ENCODE data around the gene NFAT5. TPM values are rescaled to one million over a fixed set of nuclear protein-coding genes. Genes with fewer than 3 reads are reported as not detected.
"Not testable (repeated sequence)": the region's sequence is repeated elsewhere in the genome, so short reads cannot be mapped to it uniquely, and the experiment has no call there.

Gene NFAT5
- total RNA-seq, 1 donor from 2014 or later: 22.6 TPM

DNA sequence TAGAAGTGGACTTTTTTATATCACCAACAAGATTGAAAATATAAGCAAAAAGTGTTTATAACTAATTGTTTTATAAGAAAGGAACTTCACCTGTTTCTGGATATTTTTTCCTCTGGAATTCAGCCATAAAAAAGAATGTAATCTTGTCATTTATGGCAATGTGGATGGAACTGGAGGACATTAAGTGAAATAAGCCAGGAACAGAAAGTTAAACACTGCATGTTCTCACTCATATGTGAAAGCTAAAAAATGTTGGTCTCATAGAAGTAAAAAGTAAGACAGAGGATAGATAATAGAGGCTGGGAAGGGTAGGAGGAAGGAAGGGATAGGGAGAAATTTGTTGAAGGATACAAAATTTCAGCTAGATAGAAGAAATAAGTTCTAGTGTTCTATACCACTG is 67.6 kb downstream of the NFAT5 start:
- no peak for DNase-seq (ENCODE audit: low spot score)

- DNase-seq (ENCODE audit: low spot score): not testable (repeated sequence)
These were observed 70.9 kb downstream of the NFAT5 start for GRCh38 chr16:69636563-69637146.

GRCh38 chr16:69637206-69637865 is 71.6 kb downstream of the NFAT5 start:
- DNase-seq (ENCODE audit: low spot score): not testable (repeated sequence)

DNA sequence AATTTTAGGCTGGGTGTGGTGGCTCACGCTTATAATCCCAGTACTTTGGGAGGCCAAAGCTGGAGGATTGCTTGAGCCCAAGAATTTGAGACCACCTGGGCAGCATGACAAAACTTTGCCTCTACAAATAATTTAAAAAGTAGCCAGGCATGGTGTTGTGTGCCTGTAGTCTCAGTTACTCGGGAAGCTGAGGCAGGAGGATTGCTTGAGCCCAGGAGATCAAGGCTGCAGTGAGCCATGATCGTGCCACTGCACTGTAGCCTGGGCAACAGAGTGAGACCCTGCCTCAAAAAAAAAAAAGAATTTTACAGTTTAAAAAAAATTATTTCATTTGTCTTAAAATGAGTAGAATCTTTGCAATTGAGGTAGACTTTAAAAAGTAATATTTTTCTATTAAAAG is 78.2 kb downstream of the NFAT5 start:
- DNase-seq (ENCODE audit: low spot score): not testable (repeated sequence)

- DNase-seq (ENCODE audit: low spot score): no peak
These were observed 79.0 kb downstream of the NFAT5 start for GRCh38 chr16:69644790-69645189.

GRCh38 chr16:69647020-69647419 is 81.3 kb downstream of the NFAT5 start:
- DNase-seq (ENCODE audit: low spot score): no peak

DNA sequence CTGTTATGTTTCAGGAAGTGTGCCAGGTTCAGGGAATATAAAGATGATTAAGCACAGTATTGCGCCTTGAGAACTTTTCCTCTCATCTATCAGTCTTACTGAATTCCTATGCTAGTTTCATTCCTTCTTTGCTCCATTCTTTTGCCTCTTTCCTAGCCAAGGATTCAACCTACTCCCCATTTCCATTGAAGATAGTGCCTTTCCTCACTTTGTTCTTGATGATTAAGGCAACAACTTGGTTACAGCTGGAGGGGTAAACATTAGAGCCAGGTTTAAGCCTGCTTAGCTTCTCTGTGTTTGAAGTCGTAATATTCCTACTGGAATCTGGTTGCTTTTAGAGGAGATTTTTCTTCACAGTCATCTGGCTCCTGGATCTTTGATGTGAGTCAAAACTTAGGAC is 85.5 kb downstream of the NFAT5 start:
- DNase-seq (ENCODE audit: low spot score): no peak

DNA sequence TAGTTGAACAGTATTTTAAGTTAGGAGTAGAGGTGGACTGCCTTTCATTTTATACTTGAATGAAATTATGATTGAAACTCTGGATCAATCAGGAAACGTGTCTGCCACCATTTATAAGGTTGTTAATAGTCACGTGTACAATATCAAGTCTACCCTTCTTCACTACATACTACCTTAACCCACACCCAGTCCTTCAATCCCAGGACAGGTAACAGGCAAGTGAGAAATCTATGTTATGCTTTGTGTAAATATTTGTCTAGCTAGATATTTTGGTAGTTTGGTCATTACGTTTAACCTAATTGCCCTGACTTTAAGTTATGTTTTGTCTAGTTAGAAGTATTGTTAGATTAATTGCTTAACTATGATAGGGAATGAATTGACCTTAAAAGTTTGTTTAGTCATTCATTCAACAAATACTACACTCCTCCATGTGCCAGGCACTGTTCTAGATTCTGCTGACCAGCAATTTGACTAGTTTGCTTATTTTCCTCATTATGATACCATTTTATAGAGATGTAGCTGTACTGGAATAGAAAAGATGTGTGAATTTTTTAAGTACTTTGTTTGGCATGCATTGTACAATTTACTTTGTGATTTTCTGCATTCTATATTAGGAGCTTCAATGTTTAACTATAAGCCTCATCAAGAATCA is 88.6 kb downstream of the NFAT5 start:
- no peak for DNase-seq (ENCODE audit: low spot score)

DNA sequence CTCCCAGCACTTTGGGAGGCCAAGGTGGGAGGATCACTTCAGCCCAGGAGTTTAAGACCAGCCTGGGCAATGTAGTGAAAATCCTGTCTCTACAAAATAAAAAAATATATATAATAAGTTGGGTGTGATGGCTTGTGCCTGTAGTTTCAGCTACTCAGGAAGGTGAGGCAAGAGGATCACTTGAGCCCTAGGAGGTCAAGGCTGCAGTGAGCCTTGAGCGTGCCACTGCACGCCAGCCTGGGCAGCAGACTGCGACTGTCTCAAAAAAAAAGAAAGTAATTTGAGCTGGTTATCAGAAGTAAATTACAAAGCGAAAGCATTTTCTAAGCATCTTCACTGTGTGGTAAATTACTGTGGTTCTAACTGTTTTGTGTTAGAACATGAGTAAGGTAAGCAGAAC is 94.4 kb downstream of the NFAT5 start:
- no peak for DNase-seq (ENCODE audit: low spot score)

DNA sequence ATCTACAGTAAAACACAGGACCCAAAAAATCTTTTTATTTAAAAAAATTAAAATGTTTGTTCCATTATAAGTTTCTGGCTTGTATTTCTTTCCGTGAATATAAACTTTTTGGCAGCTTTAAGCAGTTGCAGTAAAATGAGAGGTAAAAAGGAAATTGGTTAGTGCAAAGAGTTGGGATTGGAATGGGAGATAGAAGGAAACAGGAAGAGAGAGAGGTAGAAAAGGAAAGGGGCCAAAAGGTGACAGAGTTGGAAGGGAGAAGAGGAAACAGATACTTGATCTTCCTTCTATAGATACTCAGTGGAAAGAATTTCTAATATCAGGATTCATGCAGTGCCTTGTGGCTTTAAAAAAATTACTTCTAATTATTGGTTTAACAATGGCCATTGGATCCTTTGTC is 97.1 kb downstream of the NFAT5 start:
- DNase-seq (ENCODE audit: low spot score): no peak

GRCh38 chr16:69663846-69664245 is 98.1 kb downstream of the NFAT5 start:
- DNase-seq (ENCODE audit: low spot score): no peak

- no peak for DNase-seq (ENCODE audit: low spot score)
These were observed 103.8 kb downstream of the NFAT5 start for GRCh38 chr16:69669577-69669976.

DNA sequence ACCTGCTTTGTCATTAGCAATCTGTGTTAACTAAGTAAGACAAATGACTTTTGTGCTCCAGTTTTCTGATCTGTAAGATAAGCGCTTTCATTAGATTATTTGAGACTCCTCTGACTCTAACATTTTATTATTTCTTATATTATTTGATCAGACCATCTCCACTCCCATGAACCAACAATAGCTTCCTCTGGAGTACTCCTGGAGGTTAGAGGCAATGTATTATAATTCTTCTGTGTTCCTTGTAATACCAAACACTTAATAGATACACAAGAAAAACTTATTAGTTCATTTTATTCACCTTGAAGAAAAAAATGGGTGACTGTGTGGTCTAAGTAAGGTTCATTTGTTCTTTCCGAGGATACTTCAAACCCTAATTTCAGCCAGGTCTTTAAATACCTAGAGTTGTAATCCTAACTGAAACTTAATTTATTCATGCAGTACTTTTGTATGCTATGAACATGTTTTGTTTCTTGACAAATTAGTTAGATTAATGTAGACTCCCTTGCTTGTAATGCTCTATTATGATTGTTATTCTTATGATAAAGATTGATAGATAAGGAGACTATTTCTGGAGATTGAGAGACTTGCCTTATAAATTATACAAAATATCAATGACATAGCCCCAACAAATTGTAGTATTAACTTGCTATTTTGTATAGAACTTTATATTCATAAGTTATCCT is 106.7 kb downstream of the NFAT5 start:
- no peak for DNase-seq (ENCODE audit: low spot score)

GRCh38 chr16:69672998-69673713 is 107.4 kb downstream of the NFAT5 start:
- DNase-seq (ENCODE audit: low spot score): no peak

GRCh38 chr16:69680358-69680757 is 114.6 kb downstream of the NFAT5 start:
- no peak for DNase-seq (ENCODE audit: low spot score)

- DNase-seq (ENCODE audit: low spot score): no peak
These were observed 122.8 kb downstream of the NFAT5 start for GRCh38 chr16:69688589-69688988.

DNA sequence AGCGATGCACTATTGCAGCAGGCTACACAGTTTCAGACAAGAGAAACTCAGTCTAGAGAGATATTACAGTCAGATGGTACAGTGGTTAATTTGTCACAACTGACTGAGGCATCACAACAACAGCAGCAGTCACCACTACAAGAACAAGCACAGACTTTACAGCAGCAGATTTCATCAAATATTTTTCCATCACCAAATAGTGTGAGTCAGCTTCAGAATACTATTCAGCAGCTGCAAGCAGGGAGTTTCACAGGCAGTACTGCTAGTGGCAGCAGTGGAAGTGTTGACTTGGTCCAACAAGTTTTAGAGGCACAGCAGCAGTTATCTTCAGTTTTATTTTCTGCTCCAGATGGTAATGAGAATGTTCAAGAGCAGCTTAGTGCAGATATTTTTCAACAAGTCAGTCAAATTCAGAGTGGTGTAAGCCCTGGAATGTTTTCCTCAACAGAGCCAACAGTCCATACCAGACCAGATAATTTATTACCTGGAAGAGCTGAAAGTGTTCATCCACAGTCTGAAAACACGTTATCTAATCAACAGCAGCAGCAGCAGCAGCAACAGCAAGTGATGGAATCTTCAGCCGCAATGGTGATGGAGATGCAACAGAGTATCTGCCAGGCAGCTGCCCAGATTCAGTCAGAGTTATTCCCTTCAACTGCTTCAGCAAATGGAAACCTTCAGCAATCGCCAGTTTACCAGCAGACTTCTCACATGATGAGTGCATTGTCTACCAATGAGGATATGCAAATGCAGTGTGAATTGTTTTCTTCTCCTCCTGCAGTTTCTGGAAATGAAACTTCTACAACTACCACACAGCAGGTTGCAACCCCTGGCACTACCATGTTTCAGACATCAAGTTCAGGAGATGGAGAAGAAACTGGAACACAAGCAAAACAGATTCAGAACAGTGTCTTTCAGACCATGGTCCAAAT is 126.5 kb downstream of the NFAT5 start:
- peak; percentile 45 for DNase-seq (ENCODE audit: low spot score)

DNA sequence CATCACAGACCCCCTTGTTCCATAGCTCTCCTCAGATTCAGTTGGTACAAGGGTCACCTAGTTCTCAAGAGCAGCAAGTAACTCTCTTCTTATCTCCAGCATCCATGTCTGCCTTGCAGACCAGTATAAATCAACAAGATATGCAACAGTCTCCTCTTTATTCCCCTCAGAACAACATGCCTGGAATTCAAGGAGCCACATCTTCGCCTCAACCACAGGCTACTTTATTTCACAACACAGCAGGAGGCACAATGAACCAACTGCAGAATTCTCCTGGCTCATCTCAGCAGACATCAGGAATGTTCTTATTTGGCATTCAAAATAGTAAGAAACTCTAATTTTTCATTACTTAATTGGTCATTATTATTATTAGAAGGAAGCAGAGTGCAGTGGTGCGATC is 128.2 kb downstream of the NFAT5 start:
- DNase-seq (ENCODE audit: low spot score): no peak

GRCh38 chr16:69698404-69698803 is 132.6 kb downstream of the NFAT5 start:
- DNase-seq (ENCODE audit: low spot score): no peak

GRCh38 chr16:69699915-69700314 is 134.1 kb downstream of the NFAT5 start:
- DNase-seq (ENCODE audit: low spot score): no peak

DNA sequence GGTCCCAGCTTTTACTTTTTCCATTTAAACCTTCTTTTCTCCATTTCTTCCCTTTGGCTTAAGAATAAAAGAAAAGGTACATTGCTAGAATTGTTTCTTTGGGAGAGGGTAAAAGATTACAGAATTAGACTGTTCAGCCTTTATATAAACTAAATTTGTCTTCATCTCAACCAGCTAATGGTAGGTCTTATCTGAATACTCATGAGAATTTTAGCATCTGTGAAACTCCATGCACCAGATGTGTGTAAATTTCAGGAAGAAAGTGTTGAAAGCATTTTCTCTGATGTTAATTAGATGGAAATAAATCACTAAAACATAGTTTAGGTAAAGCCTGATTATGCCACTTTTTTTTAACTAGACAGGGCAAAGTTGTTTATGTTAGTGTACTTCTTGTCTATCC is 135.7 kb downstream of the NFAT5 start:
- DNase-seq (ENCODE audit: low spot score): no peak
